ENCODE data around the gene NPHP4.

GRCh38 chr1:5878971-5879370 is 113.3 kb downstream of the NPHP4 start:
- no peak for TF ChIP-seq CTCF (optimal IDR thresholded peaks at IDR 0.05 in 1 of 3, IDR thresholded peaks at IDR 0.05 in 1 of 3, conservative IDR thresholded peaks at IDR 0.05 in 1 of 3; ENCODE audit: extremely low read depth in 1 of 3, insufficient read depth in 2 of 3, low read length in 3 of 3)
- TF ChIP-seq EZH2 (IDR thresholded peaks at IDR 0.05; ENCODE audit: low read length): no peak
